Middle frontal gyrus (tissue), 1 donor: ENCODE data around the gene ERC2.

Experiments used
- DNase-seq: peaks from one replicate; pipeline ENCODE4 v3.0.0-alpha.2; 2015; ENCODE audit warnings: low spot score; ENCODE audit errors: extremely low spot score

The ERC2 gene

DNA sequence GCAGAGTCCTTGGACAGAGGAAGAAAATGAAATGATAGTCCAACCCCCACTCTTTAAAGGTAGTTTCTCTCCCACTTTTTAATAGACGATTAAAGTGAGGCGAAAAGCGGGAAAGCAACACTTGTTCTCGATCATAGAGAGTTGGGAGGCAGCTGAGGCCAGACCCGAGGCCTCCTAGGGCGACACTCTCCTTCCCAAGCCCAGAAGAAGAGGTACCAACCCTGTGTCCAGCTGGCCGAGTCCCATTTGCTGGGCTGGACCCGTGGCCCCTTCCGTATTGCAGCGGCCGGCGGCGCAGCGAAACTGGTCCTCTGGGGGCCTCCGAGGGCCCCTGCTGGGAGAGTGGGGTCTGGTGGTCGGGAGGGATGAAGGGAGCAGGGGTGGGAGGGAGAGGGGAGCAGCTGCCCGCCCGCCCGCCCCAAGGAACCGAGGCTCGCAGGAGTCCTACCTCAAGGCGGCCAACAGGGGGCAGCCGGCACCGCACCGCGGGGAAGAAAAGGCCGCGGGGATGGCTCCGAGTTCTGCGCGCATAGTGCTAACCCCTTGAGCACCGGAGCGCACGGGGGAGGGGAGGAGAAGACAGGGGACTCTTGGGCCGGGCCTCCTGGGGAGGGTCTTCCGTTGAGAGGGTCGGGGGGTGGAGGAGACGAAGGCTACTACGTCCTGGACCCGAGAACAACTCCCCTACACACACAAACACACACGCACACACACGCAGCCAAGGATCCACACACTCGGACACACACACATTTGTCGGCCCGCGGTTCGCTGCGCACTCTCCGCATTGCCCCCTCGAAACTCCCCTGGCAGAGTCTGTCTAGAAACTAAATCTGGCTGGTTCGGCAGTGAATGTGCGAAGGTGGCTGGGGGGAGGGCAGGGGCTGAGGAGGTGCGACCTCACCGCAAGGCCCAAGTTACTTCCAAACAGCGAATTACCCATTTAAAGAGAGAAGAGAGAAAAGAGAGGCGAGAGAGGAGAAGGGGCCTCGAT, 983.2 kb downstream of the ERC2 start:
- DNase-seq = no peak

DNA sequence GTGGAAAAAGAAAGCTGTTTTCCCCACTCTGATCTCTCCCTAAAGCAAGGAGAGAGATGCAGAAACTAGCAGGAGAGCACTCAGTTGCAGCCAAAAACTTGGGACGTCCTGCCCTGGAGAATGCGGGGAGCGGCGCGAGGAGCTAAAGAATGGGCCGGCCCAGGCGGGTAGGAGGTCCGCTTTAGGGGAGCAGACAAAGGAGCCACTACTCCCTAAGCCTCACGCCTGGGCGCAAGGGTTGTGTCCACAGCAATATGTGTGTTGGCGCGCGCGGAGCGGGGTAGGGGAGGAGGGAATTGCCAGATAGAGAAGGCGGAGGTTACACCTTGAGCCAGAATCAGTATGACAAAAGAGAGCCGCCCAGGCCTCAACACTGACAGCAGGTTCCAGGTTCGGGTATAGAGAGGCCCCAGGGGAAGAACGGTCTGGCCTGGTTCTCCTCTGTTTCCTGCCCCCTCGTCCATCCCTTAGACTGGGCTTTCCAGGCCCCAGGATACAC, 984.0 kb downstream of the ERC2 start:
- DNase-seq = no peak

DNA sequence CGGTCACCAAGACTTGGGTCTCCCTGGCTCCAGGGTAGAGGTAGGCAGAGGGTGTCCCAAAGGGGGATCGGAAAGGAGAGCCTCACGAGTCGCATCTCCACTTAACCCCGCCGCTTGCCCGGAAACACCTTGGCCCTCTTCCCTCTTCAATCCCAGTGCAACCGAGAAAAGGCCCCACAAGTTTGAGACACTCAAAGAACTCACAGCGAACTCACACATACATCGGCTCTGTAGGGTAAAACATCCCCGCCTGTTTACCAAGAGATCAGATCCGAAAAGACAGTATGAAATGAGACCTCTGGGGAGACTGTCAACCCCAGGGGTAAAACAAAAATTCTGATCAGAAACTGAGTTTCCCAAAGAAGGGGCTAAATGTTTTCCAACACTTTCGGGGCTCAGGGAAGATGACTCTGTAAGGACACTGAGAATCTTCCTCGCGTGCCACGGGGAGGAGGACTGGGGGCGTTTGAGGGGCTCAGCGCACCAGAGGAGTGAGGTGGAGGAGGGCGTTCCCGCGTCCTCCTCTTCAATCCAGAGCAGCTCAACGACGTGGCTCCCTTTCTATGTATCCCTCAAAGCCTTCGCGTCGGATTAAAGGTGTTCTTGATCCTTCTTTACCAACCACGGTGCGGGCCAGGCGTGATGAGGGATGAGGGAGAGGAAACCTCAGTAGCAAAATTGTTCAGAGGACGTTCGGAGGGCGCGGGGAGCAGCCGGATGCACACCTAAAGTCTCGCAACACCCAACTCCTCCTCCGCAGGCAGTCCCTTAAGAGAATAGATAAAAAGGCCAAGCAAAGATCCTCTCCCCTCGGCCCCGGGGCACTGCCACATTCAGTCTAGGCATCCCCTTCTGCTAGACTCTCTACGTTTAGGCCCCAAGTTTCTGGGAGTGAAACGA, 984.8 kb downstream of the ERC2 start:
- no peak for DNase-seq

DNA sequence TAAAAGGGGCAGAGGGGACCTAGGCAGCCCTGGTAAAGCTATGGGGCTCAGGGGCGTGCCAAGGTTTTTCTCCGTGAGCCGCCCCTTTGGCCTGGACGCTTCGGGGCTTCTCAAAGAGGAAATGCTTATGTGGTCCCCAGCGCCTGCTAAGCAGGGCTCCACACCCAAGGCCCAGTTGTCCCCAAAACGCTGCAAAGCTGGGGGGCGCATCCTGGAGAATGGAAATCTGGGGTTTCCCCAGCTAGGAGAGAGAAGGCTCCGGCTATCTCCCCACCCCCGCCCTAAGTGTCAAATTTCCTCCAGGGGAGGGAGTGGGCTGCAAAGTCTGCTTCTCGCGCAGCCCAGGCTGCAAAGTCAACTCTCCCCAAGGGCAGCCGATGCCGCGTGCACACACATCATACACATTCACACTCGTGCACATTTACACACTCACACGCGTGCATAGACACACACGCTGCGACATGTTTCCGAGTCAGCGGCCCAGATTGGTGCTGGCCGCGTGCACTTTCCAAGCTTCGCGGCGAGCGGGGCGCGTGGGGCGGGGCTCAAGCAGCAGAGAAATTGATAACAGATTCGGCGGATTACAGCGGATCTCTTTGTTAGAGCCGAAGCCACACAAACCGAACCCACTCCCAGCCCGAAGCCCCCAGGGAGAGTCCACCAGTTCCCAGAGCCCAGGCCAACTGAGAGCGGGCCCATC, 985.6 kb downstream of the ERC2 start:
- DNase-seq = no peak

DNA sequence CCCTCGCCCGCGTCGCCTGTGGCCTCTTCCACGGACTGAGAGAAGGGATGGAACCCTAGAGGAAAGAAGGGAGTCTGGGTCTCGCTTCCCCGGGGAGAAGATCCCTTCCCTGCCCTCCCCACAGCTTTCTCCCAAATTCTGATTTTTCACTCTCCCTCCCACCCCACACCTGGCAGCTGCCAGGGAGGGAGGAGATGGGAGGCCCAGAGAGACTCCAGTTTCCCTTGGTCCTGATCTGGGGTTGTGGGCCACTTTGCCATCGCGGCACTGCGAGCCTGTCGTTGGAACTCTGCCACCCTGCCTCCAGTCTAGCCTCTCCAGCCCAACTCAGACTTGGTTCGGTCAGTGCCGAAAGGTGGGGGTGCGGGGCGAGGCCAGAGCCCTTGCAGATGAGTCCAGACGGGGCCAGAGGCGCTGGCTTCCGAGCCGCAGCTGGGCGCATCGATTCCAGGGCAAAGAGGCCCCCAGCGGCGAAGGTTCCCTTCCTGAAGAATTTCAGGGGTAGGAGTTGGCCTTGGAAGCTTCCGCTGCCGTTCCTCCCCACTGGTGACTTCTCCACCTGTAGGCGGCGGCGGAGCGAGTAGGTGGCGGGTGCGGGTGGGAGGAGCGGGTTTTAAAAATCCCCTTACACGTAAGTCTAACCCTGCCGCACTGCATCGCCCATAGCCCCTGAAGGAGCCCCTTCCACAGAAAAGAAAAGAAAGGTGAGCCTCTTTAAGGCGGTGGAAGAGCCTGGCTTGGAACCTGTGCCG, 986.3 kb downstream of the ERC2 start:
- DNase-seq = no peak

DNA sequence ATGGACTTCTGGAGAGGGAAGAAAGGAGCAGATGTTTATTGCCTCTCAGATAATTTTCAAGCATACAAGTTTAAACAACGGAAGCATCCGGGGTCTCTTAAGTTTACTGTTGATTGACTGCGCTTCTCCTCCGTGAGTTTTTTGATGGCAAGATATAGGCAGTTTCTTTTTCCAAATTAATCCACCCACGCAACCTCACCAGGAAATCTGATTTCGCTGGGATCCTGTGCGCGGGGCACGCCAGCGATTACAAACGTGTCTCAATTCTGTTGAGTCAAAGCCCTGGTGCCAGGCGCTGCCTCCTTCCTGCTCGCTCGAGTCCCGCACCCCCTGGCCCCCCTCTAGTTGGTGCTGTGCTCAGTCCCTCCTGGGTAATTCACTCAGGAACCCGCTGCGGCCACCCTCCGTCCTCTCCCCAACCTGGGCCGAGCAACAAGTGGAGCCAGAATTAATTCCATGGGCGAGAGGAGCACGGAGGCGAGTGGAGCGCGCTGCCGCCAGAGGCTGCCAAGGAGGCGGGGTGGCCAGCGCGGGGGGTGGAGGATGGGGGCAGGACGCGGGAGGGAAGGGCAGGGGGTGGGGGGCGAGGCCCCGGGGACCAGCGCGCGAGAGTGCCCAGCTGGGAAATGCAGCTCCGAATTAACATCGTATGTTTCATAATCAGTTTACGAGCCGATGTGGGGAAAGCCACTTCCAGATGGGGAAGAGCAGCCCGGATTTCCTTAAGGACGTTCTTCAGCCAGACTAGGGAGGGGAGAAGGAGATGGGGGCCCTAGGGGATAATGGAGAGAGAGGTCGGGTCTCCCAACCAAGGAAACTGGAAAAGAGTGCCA, 987.1 kb downstream of the ERC2 start:
- DNase-seq = no peak

DNA sequence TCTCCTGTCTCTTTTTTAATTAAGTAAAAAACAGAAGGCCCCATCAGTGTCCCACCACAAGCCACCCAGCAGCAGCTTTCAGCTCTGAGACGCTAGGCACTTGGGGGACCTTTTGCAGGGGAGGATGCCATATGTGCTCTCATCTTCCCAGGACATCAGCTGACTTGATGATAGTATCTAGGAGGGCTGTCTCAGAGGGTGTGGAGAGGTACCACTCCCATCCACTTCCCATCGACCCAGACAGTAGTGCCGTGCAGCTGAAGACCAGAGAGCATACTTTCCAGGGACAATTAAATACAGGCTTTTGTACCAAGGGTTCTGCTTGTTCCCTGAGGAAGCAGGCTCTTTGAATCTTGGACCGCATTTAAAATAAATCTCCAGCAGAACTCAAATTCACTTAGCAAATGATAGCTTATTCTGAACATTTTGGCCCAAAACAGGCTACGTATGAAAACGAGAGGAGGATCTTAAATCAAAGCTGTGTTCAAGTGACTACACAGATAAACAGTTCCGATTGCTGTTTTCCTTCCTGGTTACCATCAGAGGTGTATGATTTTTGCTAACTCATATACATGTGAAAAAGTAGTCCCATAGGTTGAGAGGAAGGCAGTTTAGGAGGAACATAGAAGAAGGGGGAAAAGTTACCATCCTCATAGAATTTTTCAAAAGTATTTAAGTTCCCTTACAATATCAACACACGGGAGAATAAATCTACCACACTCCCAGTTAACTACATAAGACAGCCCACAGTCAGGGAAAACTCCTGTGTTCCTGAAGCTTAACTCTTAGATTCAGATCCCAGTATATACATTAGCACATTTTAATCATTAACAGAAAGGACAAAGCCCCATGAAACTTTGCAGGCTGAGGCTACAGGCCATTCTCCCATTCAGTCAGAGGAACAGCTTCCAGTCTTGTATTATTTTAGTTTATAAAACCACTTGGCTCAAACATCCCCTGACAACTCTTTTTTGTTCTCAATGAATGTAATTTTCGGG, 990.7 kb downstream of the ERC2 start:
- DNase-seq = no peak

DNA sequence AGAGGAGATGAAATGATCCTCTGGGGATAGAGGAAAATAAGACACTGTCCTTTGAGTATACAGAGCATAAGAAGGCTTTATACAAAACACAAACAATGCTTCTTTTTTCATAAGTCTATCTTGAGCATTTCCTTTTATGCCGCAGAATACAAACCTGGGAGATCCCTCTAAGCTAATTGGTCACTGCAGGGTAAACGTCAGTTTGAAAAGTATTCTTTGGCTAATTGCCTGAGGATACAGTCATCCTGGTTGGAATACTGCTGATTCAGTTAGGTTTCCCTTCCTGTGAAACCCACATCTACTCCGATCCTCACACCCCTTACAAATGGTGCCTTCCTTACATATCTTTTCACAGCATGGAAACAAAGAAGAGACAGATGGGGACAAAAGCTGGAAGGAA, 991.8 kb downstream of the ERC2 start:
- DNase-seq = no peak

DNA sequence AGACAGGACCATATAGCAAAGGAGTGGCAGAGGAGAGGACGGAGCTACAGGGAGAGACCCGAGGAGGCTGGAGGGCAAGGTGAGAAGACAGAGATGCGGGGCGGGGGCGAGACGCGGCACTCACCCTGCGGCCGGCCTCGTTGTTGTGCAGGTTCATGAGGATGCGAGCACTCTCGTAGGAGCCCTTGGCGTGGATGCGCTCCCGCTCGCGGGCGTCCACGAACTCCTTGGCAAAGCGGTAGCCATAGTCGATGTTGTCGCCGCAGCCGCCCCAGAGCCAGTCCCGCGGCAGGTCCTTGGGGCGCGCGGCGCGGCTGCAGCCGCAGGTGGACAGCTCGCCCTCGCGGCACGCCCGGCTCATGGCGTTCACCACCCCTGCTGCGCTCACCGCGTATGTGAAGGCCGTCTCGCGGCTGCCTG, 994.0 kb downstream of the ERC2 start:
- no peak for DNase-seq

DNA sequence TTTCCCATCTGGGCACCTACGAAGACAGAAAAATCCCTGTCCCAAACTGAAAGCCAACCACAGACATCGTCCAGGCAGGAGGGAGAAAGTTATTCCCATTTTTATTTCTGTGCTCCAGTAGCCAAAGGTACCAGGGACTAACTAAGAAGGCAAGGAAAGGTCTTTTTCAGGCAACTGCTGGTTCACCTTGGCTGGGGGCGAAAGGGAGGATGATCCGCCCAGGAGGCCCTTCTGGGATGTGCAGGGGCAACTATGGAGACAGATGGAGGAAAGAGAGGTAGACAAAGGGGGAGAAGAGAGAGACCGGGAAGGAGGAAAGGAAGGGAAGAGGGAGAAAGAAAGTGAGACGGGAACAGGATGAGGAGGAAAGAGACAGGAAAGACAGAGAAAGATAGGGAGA, 994.5 kb downstream of the ERC2 start:
- no peak for DNase-seq

DNA sequence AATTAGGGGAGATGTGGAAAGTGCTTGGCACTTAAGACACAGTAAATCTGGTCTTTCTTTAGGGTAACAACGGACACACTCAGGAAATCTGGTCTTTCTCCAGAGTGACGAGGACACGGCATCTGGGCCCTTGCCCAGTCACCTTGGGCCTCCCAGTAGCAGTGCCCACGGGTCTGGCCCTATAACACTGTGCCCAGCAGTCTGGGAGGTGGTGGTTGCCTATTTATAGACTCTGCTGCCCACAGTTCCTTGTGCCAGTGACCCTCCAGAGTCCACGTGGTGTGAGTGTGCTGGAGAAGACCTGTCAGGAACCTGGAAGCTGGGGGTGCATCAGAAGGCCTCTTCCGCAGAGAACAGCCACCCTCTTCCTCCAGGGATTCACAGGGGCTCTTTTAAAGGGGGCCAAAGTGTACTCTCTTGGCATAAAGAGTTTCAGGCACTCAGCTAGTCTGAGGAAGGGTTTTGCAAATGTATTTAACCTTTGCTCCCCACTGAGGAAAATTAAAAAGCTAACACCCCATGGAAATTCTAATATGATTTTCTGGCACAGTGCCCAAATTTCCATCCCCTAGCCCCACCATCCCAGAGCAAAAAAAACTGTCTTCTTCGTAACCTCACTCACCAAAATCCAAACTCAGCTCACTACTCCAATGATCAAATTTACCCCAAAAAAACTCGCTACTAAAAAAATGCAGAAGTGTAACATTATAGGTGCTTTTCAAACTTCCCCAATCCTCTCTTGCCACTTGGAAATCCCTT, 996.6 kb downstream of the ERC2 start:
- no peak for DNase-seq

DNA sequence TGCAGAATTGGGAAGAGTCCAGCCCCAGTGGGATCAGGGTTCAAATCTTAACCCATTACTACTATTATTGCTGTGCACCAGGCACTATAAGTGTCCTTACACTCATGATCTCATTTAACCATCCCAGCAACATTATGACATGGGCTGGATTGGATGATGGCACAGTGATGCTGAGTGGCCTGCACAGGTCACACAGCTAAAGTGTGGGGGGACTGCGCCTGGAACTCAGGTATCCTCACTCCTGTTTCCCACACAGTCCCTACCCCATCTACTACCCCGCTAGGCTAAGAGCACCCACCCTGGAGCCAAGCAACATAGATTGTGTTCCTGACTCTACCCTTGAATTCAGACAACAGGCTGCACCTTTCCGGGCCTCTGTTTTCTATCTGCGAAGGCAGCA, 997.2 kb downstream of the ERC2 start:
- DNase-seq = no peak

DNA sequence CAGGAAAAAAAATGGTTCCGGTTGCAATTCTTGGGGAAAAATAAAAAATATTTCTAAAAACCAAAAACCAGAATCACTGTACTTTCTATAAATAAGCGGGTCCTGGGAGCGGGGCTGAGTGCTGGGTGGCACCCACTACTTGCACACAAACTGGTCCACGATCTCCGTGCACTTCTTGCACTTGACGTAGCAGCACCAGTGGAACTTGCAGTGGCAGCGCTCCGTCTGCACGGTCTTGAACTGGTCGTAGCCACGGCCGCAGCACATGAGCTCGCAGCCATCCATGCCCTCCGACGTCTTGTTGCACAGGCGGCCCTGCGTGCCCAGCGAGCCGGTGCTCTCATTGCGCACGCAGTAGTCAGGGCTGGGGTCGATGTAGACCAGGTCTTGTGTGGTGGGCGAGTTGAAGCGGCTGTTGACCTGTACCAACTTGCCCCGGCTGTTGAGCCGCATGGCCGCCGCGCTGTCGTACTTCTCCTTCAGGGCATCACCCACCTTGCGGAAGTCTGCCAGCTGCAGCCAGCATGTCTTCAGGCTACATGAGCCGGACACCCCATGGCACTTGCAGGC, 998.2 kb downstream of the ERC2 start:
- DNase-seq = no peak

DNA sequence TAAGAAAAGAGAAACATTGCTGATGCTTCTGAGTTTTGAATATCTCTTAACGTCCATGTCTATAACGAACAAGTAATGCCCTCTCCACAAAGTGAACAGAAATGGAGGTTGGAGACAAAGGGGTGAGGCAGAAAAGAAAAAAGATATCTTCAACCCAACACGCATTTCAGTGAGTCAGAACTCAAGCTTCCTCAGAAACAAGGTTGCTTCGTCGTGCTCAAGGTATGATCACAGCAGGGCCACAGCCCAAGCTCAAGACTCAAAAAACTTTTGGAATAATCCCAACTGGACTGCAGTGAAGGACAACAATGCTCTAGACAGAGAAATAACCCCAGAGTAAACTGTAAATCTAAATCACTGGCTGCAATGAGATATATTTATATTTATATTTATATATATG, 1000.0 kb downstream of the ERC2 start:
- no peak for DNase-seq

DNA sequence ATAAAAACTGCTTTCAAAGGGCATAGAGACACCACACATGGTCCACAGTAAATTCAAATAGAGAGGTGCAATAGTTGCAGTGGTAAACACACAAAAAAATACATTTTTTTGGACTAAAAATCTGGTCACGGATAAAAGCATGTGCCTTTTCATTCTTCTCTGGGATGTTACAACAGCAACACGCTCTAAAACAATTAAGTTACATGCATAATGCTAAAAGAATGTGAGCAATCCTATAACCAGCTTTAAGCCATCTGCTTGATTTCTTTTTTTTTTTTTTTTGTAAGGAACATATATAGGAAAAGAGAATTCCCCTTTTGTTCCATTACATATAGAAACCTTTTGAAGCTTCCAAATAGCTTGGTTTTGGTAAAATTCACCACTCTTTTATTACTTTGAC, 1001.2 kb downstream of the ERC2 start:
- DNase-seq = no peak

DNA sequence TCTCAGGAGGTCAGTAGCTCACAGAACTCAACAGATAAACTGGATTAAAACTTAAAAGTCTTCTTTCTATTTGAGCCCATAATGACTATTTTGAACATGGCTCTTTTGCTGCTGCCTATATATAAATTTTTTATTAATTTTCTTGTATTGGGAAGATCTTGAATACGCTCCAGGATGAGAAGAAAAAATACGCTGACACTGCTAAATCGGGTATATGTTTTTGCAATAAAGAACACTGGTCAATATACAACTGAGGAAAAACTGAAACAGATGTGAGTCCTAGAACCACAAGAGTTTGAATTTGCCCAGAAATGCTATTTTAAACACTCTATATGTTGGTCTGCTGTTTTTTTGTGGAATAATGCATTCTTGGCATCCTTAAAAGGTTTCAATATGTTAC, 1001.7 kb downstream of the ERC2 start:
- DNase-seq = no peak

DNA sequence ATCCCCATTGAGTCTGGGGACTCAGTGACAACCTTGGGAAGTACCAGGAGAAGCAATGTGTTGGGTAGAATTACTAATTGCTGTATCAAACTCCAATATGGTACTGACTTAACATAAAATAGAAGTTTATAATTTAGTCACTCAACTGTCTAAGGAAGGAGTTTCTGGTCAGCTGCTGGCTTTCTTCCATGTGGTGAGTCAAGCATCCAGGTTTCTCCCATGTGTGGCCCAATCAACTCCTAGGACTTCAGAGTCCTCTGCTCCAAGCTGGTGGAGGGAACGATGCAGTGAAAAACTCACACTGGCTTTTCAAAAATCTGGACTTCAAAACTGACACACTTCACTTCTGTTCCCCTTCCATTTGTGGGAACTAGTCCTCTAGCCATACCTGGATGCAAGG, 1006.4 kb downstream of the ERC2 start:
- DNase-seq = no peak
